ENCODE measurements around the gene MRPL24.
"Not testable (repeated sequence)": the region's sequence is repeated elsewhere in the genome, so short reads cannot be mapped to it uniquely, and the experiment has no call there.

The MRPL24 gene

GRCh38 chr1:156765666-156766065 is 24.8 kb upstream of the MRPL24 start:
- no peak for ATAC-seq
- TF ChIP-seq CSDC2 (CRISPR knock-in tag; IDR thresholded peaks at IDR 0.05) = no peak
- TF ChIP-seq PPARA (CRISPR knock-in tag; IDR thresholded peaks at IDR 0.05; ENCODE audit: borderline replicate concordance) = no peak
- TF ChIP-seq POU6F1 (CRISPR knock-in tag; IDR thresholded peaks at IDR 0.05; ENCODE audit: borderline replicate concordance, low read depth) = no peak
- TF ChIP-seq TSHZ2 (CRISPR knock-in tag; IDR thresholded peaks at IDR 0.05) = no peak

- ATAC-seq = not testable (repeated sequence)
Observed at GRCh38 chr1:156765136-156765535, 24.2 kb upstream of the MRPL24 start.

- no peak for TF ChIP-seq ZNF70 (CRISPR knock-in tag; IDR thresholded peaks at IDR 0.05)
- no peak for TF ChIP-seq ISL1 (CRISPR knock-in tag; IDR thresholded peaks at IDR 0.05)
- no peak for TF ChIP-seq TSHZ2 (CRISPR knock-in tag; IDR thresholded peaks at IDR 0.05)
- no peak for TF ChIP-seq CSRNP3 (CRISPR knock-in tag; IDR thresholded peaks at IDR 0.05)
- no peak for TF ChIP-seq TOX (CRISPR knock-in tag; IDR thresholded peaks at IDR 0.05; ENCODE audit: borderline replicate concordance)
- TF ChIP-seq ESRRG (CRISPR knock-in tag; IDR thresholded peaks at IDR 0.05) = no peak
- no peak for TF ChIP-seq SNAI2 (CRISPR knock-in tag; IDR thresholded peaks at IDR 0.05)
- TF ChIP-seq ZNF8 (CRISPR knock-in tag; IDR thresholded peaks at IDR 0.05) = no peak
- ATAC-seq = no peak
Observed at GRCh38 chr1:156760796-156761104, 19.9 kb upstream of the MRPL24 start.

- no peak; the same call in 2 of the 3 replicates for ATAC-seq
Observed at GRCh38 chr1:156760092-156760795, 19.4 kb upstream of the MRPL24 start.

GRCh38 chr1:156757572-156758253 is 16.8 kb upstream of the MRPL24 start:
- ATAC-seq = not testable (repeated sequence)

More at GRCh38 chr1:156760092-156760795, 19.4 kb upstream of the MRPL24 start:
- TF ChIP-seq CSRNP3 (CRISPR knock-in tag; IDR thresholded peaks at IDR 0.05) (no peak), ZNF70 (CRISPR knock-in tag; IDR thresholded peaks at IDR 0.05) (no peak)

GRCh38 chr1:156756355-156756754 is 15.5 kb upstream of the MRPL24 start:
- no peak for ATAC-seq
- TF ChIP-seq ZFP30 (CRISPR knock-in tag; IDR thresholded peaks at IDR 0.05) (no peak), TCF4 (CRISPR knock-in tag; IDR thresholded peaks at IDR 0.05; ENCODE audit: borderline replicate concordance) (no peak), CSRNP3 (CRISPR knock-in tag; IDR thresholded peaks at IDR 0.05) (no peak), CREB5 (CRISPR knock-in tag; IDR thresholded peaks at IDR 0.05; ENCODE audit: low read depth) (no peak), OSR1 (CRISPR knock-in tag; IDR thresholded peaks at IDR 0.05) (no peak), ZNF70 (CRISPR knock-in tag; IDR thresholded peaks at IDR 0.05) (no peak), GLIS3 (CRISPR knock-in tag; IDR thresholded peaks at IDR 0.05) (no peak)

Measured in SK-N-SH treated with all-trans-retinoic acid at 6 μM for 48 hours (cell line).